H1 (cell line): ENCODE measurements around the gene CREBBP. TPM values are rescaled to one million over a fixed set of nuclear protein-coding genes. Genes with fewer than 3 reads are reported as not detected.
"Not testable (repeated sequence)": the region's sequence is repeated elsewhere in the genome, so short reads cannot be mapped to it uniquely, and the experiment has no call there.

Experiments used
- CTCF ChIA-PET: fragments of 300-600 bp; sonication (Branson Sonifier 250); formaldehyde crosslinking; loops from one replicate; lab custom pipeline; 2021; ENCODE audit not compliant: partially characterized antibody; lab: Charles Lee
- POLR2A ChIA-PET: fragments of 300-600 bp; sonication (Branson Sonifier 250); formaldehyde crosslinking; loops from one replicate; lab custom pipeline; 2021; ENCODE audit warnings: inconsistent platforms; ENCODE audit not compliant: partially characterized antibody; lab: Charles Lee
- DNase-seq, 2 experiments: peaks; one replicate each; pipeline versions ENCODE4 v3.0.0 to v3.0.0-alpha.2; 2010 to 2022; ENCODE audit warnings: low spot score in 2 of 2, low read depth in 1 of 2, mixed read lengths in 1 of 2
- FAIRE-seq: peaks from 2 replicates; lab custom pipeline; 2011; peaks lifted over from hg19 to GRCh38; lab: Jason Lieb, UNC
- H2AFZ ChIP-seq: 2 replicates; pipeline ENCODE4 v1.8.1; 2012; ENCODE audit warnings: low read length, inconsistent platforms
- H2AK5ac ChIP-seq: 2 replicates; pipeline ENCODE4 v1.6.1; 2013; ENCODE audit warnings: low read depth, low read length
- H2BK120ac ChIP-seq: replicated peaks from 2 replicates; pipeline ENCODE3; 2013; ENCODE audit warnings: low read depth, low read length, inconsistent platforms
- H2BK12ac ChIP-seq: 2 replicates; pipeline ENCODE4 v1.6.1; 2013; ENCODE audit warnings: low read depth, low read length
- H2BK15ac ChIP-seq: 2 replicates; pipeline ENCODE4 v1.6.1; 2013; ENCODE audit warnings: low read length
- H2BK20ac ChIP-seq: 2 replicates; pipeline ENCODE4 v1.6.1; 2013; ENCODE audit warnings: low read length
- H2BK5ac ChIP-seq: 2 replicates; pipeline ENCODE4 v1.6.1; 2013; ENCODE audit warnings: low read depth, low read length
- H3K14ac ChIP-seq: 2 replicates; pipeline ENCODE4 v1.6.1; 2013; ENCODE audit warnings: inconsistent platforms; ENCODE audit not compliant: insufficient read length
- H3K18ac ChIP-seq: 2 replicates; pipeline ENCODE4 v1.6.1; 2013; ENCODE audit warnings: low read length; ENCODE audit errors: extremely low read depth
- H3K23ac ChIP-seq: 2 replicates; pipeline ENCODE4 v1.6.1; 2013; ENCODE audit warnings: inconsistent platforms; ENCODE audit not compliant: insufficient read length
- H3K23me2 ChIP-seq: 2 replicates; pipeline ENCODE4 v1.6.1; 2013; ENCODE audit warnings: low read depth, low read length
- H3K27ac ChIP-seq: 2 replicates; pipeline ENCODE4 v1.6.1; 2011; ENCODE audit warnings: low read depth, low read length, inconsistent platforms
- H3K27me3 ChIP-seq, 4 experiments: replicated peaks in 1 of 4; 1 replicate in 1 of 4; 2 replicates in 3 of 4; pipeline versions ENCODE4 v1.6.1 to v1.8.1; 2011 to 2013; ENCODE audit warnings: low read length in 3 of 4, mild to moderate bottlenecking in 3 of 4, inconsistent platforms in 2 of 4, mixed read lengths in 2 of 4, moderate library complexity in 1 of 4; ENCODE audit not compliant: control insufficient read depth in 3 of 4, insufficient read depth in 3 of 4; ENCODE audit errors: extremely low read depth in 1 of 4
- H3K36me3 ChIP-seq, 4 experiments: 2 replicates each; pipeline versions ENCODE4 v1.6.1 to v1.8.1; 2011 to 2013; ENCODE audit warnings: mild to moderate bottlenecking in 4 of 4, low read length in 3 of 4, moderate library complexity in 2 of 4, control low read depth in 1 of 4, inconsistent platforms in 1 of 4; ENCODE audit not compliant: insufficient read depth in 4 of 4, control insufficient read depth in 2 of 4
- H3K4ac ChIP-seq: replicated peaks from 2 replicates; pipeline ENCODE3; 2013; ENCODE audit warnings: low read length, low read depth, mixed read lengths, inconsistent platforms; ENCODE audit not compliant: insufficient read length
- H3K4me1 ChIP-seq, 4 experiments: replicated peaks in 1 of 4; 1 replicate in 1 of 4; 2 replicates in 3 of 4; pipeline versions ENCODE4 v1.6.1 to v1.8.1; 2011 to 2013; ENCODE audit warnings: low read length in 3 of 4, inconsistent platforms in 2 of 4, mixed read lengths in 1 of 4; ENCODE audit not compliant: insufficient read depth in 4 of 4, control insufficient read depth in 3 of 4
- H3K4me2 ChIP-seq, 2 experiments: 2 replicates each; pipeline versions ENCODE4 v1.6.1 to v1.8.1; 2011 to 2013; ENCODE audit warnings: low read depth in 2 of 2, low read length in 2 of 2, control low read depth in 1 of 2, inconsistent platforms in 1 of 2, mild to moderate bottlenecking in 1 of 2; ENCODE audit not compliant: insufficient read depth in 1 of 2
- H3K4me3 ChIP-seq, 4 experiments: fragments of 200-600, 300-600 bp in 1 of 4; sonication (generic), shearing (Covaris generic), sonication (Bioruptor Twin) in 1 of 4; 2 replicates each; pipeline versions ENCODE4 v1.5.1 to v1.8.1; 2011 to 2016; ENCODE audit warnings: low read length in 4 of 4, low read depth in 3 of 4, control low read depth in 2 of 4, inconsistent platforms in 2 of 4, mild to moderate bottlenecking in 2 of 4, mixed read lengths in 1 of 4, moderate library complexity in 1 of 4; ENCODE audit not compliant: insufficient read depth in 2 of 4; ENCODE audit errors: extremely low read depth in 1 of 4
- H3K56ac ChIP-seq: replicated peaks from 2 replicates; pipeline ENCODE3; 2013; ENCODE audit warnings: low read depth, mild to moderate bottlenecking, mixed read lengths, low read length, inconsistent platforms; ENCODE audit not compliant: insufficient read length
- H3K79me1 ChIP-seq: 2 replicates; pipeline ENCODE4 v1.6.1; 2013; ENCODE audit warnings: low read depth, low read length, control low read depth
- H3K79me2 ChIP-seq, 2 experiments: 2 replicates each; pipeline versions ENCODE4 v1.6.1 to v1.8.1; 2012 to 2013; ENCODE audit warnings: low read length in 2 of 2, mild to moderate bottlenecking in 2 of 2, inconsistent platforms in 1 of 2; ENCODE audit not compliant: insufficient read depth in 2 of 2, control insufficient read depth in 1 of 2
- H3K9ac ChIP-seq, 4 experiments: replicated peaks in 1 of 4; 1 replicate in 1 of 4; 2 replicates in 3 of 4; pipeline versions ENCODE4 v1.6.1 to v1.8.1; 2011 to 2013; ENCODE audit warnings: low read depth in 3 of 4, low read length in 3 of 4, control low read depth in 2 of 4, mild to moderate bottlenecking in 2 of 4, moderate library complexity in 2 of 4, inconsistent platforms in 1 of 4; ENCODE audit errors: extremely low read depth in 1 of 4
- H3K9me3 ChIP-seq, 2 experiments: 2 replicates each; pipeline versions ENCODE4 v1.6.1 to v1.8.1; 2012 to 2013; ENCODE audit warnings: mild to moderate bottlenecking in 2 of 2, moderate library complexity in 2 of 2, control low read depth in 1 of 2, inconsistent platforms in 1 of 2, low read depth in 1 of 2, low read length in 1 of 2, mixed read lengths in 1 of 2; ENCODE audit not compliant: insufficient read depth in 2 of 2
- H4K20me1 ChIP-seq, 2 experiments: replicated peaks in 1 of 2; 2 replicates each; pipeline versions ENCODE3 to v1.8.1; 2011 to 2013; ENCODE audit warnings: inconsistent platforms in 2 of 2, low read length in 2 of 2, mild to moderate bottlenecking in 1 of 2; ENCODE audit not compliant: insufficient read depth in 2 of 2, control insufficient read depth in 1 of 2
- H4K5ac ChIP-seq: 2 replicates; pipeline ENCODE4 v1.6.1; 2013; ENCODE audit warnings: low read length, low read depth, mixed read lengths, inconsistent platforms; ENCODE audit not compliant: insufficient read length
- H4K8ac ChIP-seq: 2 replicates; pipeline ENCODE4 v1.8.0; 2013; ENCODE audit warnings: mild to moderate bottlenecking, moderate library complexity, low read length, inconsistent platforms; ENCODE audit not compliant: insufficient read depth; ENCODE audit errors: extremely low read depth
- H4K91ac ChIP-seq: replicated peaks from 2 replicates; pipeline ENCODE3; 2013; ENCODE audit warnings: low read length, mixed read lengths, inconsistent platforms; ENCODE audit not compliant: insufficient read length
- WGBS, 2 experiments: shearing (Covaris generic) in 1 of 2; methylation state at CpG; one replicate each; pipeline versions ENCODE4 v1.1.6 to v1.1.7; 2013 to 2015; ENCODE audit warnings: low lambda C conversion rate in 2 of 2, mixed read lengths in 2 of 2, inconsistent platforms in 1 of 2, low coverage in 1 of 2, missing lambda C conversion rate in 1 of 2; ENCODE audit not compliant: insufficient replicate concordance in 2 of 2, insufficient coverage in 1 of 2, insufficient read length in 1 of 2; ENCODE audit errors: extremely low coverage in 1 of 2, missing lambda C conversion rate in 1 of 2; 5-methylcytosine and 5-hydroxymethylcytosine counted together
- polyA plus RNA-seq, 7 experiments: library from polyadenylated mRNA; depleted of rRNA in 3 of 7; stranded (reverse) in 5 of 7; unstranded in 2 of 7; fragments of >200 nt in 5 of 7; fragments of 200-250 nt in 2 of 7; gene quantifications; 1 replicate in 5 of 7; 2 replicates in 1 of 7; 4 replicates in 1 of 7; pipeline versions ENCODE4 v1.2.1 to v1.2.3, GENCODE V29; 2011 to 2013; ENCODE audit warnings: missing spikeins in 2 of 7, mixed read lengths in 2 of 7
- total RNA-seq: library from RNA; stranded (reverse); fragmentation: NEBNext Ultra II Directional; extraction: Animal tissue kit (Norgen Biotek cat#: 25700); gene quantifications from 2 replicates; pipeline ENCODE4 v1.2.1, GENCODE V29; 2021

CREBBP gene
- total and polyA plus RNA-seq, 2 of the 8 experiments (the other 6 are each of a cell fraction or from before 2014, with no cell fraction given): 10.0 to 60.1 TPM

DNA sequence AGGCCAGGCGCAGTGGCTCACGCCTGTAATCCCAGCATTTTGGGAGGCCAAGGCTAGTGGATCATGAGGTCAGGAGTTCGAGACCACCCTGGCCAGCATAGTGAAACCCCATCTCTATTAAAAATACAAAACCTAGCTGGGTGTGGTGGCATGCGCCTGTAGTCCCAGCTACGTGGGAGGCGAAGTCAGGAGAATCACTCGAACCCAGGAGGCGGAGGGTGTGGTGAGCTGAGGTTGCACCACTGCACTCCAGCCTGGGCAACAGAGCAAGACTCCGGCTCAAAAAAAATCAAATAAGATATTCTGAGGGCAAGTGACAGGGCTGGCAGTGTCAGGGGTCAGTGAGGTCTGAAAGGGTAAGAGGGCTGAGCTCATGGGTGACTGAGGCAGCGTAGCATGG, 166.1 kb downstream of the CREBBP start:
- not testable (repeated sequence) for H3K23ac ChIP-seq, H3K14ac ChIP-seq, H3K4me3 ChIP-seq, H2BK5ac ChIP-seq, H3K4me1 ChIP-seq, H2BK15ac ChIP-seq, H3K4me2 ChIP-seq, H4K8ac ChIP-seq, DNase-seq, H3K4ac ChIP-seq, H3K9me3 ChIP-seq, H4K5ac ChIP-seq, H4K91ac ChIP-seq, H4K20me1 ChIP-seq, H2BK120ac ChIP-seq, H2AFZ ChIP-seq, H3K27ac ChIP-seq, H2BK20ac ChIP-seq, H2AK5ac ChIP-seq, H3K56ac ChIP-seq, H2BK12ac ChIP-seq, H3K9ac ChIP-seq, H3K18ac ChIP-seq, H3K27me3 ChIP-seq, H3K23me2 ChIP-seq, FAIRE-seq
- H3K79me2 ChIP-seq: peaks cover 8 to 72% of the 10 kb centered on the region in 2 experiments
- H3K36me3 ChIP-seq: peaks cover 0 to 19% (median 3%) of the 10 kb centered on the region in 4 experiments; a peak in 4 of 8 replicates
- 97% methylated on average over 10 of the region's 10 CpGs; no CpG with 5 or more reads in 1 of the 2 experiments for WGBS, 2 experiments
- CTCF ChIA-PET: interaction anchor here (0.6 to 5.9 kb wide), 5 partner anchors 17 to 1174 kb away, joined by 3 to 28 read pairs (median 3); no protein-coding TSS in a partner anchor
- POLR2A ChIA-PET: interaction anchor here (1.0 to 3.7 kb wide), 5 partner anchors 11 to 20 kb away, joined by 3 to 15 read pairs (median 5); no protein-coding TSS in a partner anchor
- H3K79me1 ChIP-seq: peaks cover 13% of the 10 kb centered on the region; the same call in 1 of the 2 replicates
